HepG2 (cell line): ENCODE data around the gene OSGEPL1. TPM values are rescaled to one million over a fixed set of nuclear protein-coding genes. Genes with fewer than 3 reads are reported as not detected.
A peak's percentile ranks its signal among the peaks of the same experiment; 100 is the strongest.

Experiments used
- ETV6 ChIP-seq: sonication (generic); formaldehyde crosslinking; conservative IDR thresholded peaks from 2 replicates; pipeline ENCODE4 v1.4.0; 2020; ENCODE audit warnings: missing genetic modification reagents
- FOXK2 ChIP-seq: fragments of 450-650 bp; IDR thresholded peaks from 2 replicates; pipeline ENCODE4 v1.6.1; 2016
- HDAC2 ChIP-seq: sonication (generic); formaldehyde crosslinking; IDR thresholded peaks from 2 replicates; pipeline ENCODE4 v1.4.0; 2020; ENCODE audit warnings: missing genetic modification reagents
- NONO ChIP-seq, 2 experiments: fragments of 450-650 bp in 1 of 2; sonication (generic) in 1 of 2; formaldehyde crosslinking in 1 of 2; IDR thresholded peaks in 1 of 2; conservative IDR thresholded peaks in 1 of 2; 2 replicates each; pipeline versions ENCODE4 v1.6.1 to v1.8.0; 2017 to 2022; ENCODE audit warnings: mild to moderate bottlenecking in 1 of 2, missing genetic modification reagents in 1 of 2, moderate library complexity in 1 of 2
- RBM39 ChIP-seq: fragments of 200-400 bp; formaldehyde crosslinking; IDR thresholded peaks from one replicate; pipeline ENCODE4 v1.6.1; 2018; ENCODE audit warnings: antibody characterized with exemption, mild to moderate bottlenecking, low read depth, low read length; ENCODE audit not compliant: poor library complexity, severe bottlenecking
- RELA ChIP-seq: sonication (generic); formaldehyde crosslinking; IDR thresholded peaks from 2 replicates; pipeline ENCODE4 v1.4.0; 2020; ENCODE audit warnings: missing genetic modification reagents
- SATB2 ChIP-seq: sonication (generic); formaldehyde crosslinking; IDR thresholded peaks from 2 replicates; pipeline ENCODE4 v1.5.0; 2020; ENCODE audit warnings: missing genetic modification reagents
- THAP11 ChIP-seq: IDR thresholded peaks from 2 replicates; pipeline ENCODE4 v1.6.1; 2016; ENCODE audit warnings: missing biosample characterization, missing genetic modification reagents
- TRIM24 ChIP-seq: sonication (generic); formaldehyde crosslinking; IDR thresholded peaks from 2 replicates; pipeline ENCODE4 v1.8.0; 2022; ENCODE audit warnings: mild to moderate bottlenecking, missing genetic modification reagents
- TSC22D2 ChIP-seq: sonication (generic); formaldehyde crosslinking; IDR thresholded peaks from 2 replicates; pipeline ENCODE4 v1.5.1; 2020; ENCODE audit warnings: missing genetic modification reagents, mild to moderate bottlenecking, borderline replicate concordance
- ZEB1 ChIP-seq: IDR thresholded peaks from 2 replicates; pipeline ENCODE4 v1.6.1; 2012; ENCODE audit warnings: mild to moderate bottlenecking, low read depth, inconsistent platforms; ENCODE audit not compliant: insufficient replicate concordance
- ZFYVE20 ChIP-seq: sonication (generic); formaldehyde crosslinking; IDR thresholded peaks from 2 replicates; pipeline ENCODE4 v1.8.0; 2023; ENCODE audit warnings: low read depth, mild to moderate bottlenecking, moderate library complexity, missing genetic modification reagents, borderline replicate concordance
- ZNF570 ChIP-seq: sonication (generic); formaldehyde crosslinking; IDR thresholded peaks from 2 replicates; pipeline ENCODE4 v1.4.0; 2020; ENCODE audit warnings: mild to moderate bottlenecking, missing genetic modification reagents, borderline replicate concordance
- ZNF615 ChIP-seq: sonication (generic); formaldehyde crosslinking; IDR thresholded peaks from 2 replicates; pipeline ENCODE4 v1.5.0; 2020; ENCODE audit warnings: mild to moderate bottlenecking, missing genetic modification reagents, borderline replicate concordance
- ZNF616 ChIP-seq: sonication (generic); formaldehyde crosslinking; IDR thresholded peaks from 2 replicates; pipeline ENCODE4 v1.5.0; 2020; ENCODE audit warnings: low read depth, mild to moderate bottlenecking, missing genetic modification reagents
- ZNF75D ChIP-seq: sonication (generic); formaldehyde crosslinking; IDR thresholded peaks from 2 replicates; pipeline ENCODE4 v1.8.1; 2023; ENCODE audit warnings: missing genetic modification reagents, mild to moderate bottlenecking, borderline replicate concordance
- polyA plus RNA-seq, 8 experiments: library from polyadenylated mRNA; depleted of rRNA in 3 of 8; stranded (reverse) in 7 of 8; unstranded in 1 of 8; fragments of >200 nt; fragmentation: Illumina TruSeq in 4 of 8; extraction: Trizol in 4 of 8; gene quantifications; 2 replicates each; pipeline versions ENCODE4 v1.2.1 to v1.2.3, GENCODE V29; 2011 to 2016; ENCODE audit warnings: low read depth in 4 of 8, missing spikeins in 1 of 8, mixed read lengths in 1 of 8; ENCODE audit not compliant: insufficient read depth in 1 of 8
- total RNA-seq, 5 experiments: library from RNA; depleted of rRNA; stranded (reverse); fragments of >200 nt; fragmentation: Illumina TruSeq; extraction: Trizol; gene quantifications; 2 replicates each; pipeline ENCODE4 v1.2.3, GENCODE V29; 2016; ENCODE audit warnings: low read depth in 1 of 5
- TF ChIP-seq, protein P1 (sequence below): IDR thresholded peaks from 2 replicates; pipeline ENCODE4 v1.6.1; 2016; ENCODE audit warnings: low read depth, borderline replicate concordance
- TF ChIP-seq, protein P2 (sequence below): sonication (generic); formaldehyde crosslinking; IDR thresholded peaks from 2 replicates; pipeline ENCODE4 v1.5.0; 2020; ENCODE audit warnings: mild to moderate bottlenecking, missing genetic modification reagents
- TF ChIP-seq, protein P3 (sequence below): sonication (generic); formaldehyde crosslinking; IDR thresholded peaks from 2 replicates; pipeline ENCODE4 v1.4.0; 2020; ENCODE audit warnings: missing genetic modification reagents, borderline replicate concordance
- TF ChIP-seq, protein P4 (sequence below): sonication (generic); formaldehyde crosslinking; IDR thresholded peaks from 2 replicates; pipeline ENCODE4 v1.5.0; 2020; ENCODE audit warnings: missing genetic modification reagents, mild to moderate bottlenecking, borderline replicate concordance

The OSGEPL1 gene
- total and polyA plus RNA-seq, 2 of the 13 experiments (the other 11 are each of a cell fraction or from before 2014, with no cell fraction given): 10.2 to 10.8 TPM

DNA sequence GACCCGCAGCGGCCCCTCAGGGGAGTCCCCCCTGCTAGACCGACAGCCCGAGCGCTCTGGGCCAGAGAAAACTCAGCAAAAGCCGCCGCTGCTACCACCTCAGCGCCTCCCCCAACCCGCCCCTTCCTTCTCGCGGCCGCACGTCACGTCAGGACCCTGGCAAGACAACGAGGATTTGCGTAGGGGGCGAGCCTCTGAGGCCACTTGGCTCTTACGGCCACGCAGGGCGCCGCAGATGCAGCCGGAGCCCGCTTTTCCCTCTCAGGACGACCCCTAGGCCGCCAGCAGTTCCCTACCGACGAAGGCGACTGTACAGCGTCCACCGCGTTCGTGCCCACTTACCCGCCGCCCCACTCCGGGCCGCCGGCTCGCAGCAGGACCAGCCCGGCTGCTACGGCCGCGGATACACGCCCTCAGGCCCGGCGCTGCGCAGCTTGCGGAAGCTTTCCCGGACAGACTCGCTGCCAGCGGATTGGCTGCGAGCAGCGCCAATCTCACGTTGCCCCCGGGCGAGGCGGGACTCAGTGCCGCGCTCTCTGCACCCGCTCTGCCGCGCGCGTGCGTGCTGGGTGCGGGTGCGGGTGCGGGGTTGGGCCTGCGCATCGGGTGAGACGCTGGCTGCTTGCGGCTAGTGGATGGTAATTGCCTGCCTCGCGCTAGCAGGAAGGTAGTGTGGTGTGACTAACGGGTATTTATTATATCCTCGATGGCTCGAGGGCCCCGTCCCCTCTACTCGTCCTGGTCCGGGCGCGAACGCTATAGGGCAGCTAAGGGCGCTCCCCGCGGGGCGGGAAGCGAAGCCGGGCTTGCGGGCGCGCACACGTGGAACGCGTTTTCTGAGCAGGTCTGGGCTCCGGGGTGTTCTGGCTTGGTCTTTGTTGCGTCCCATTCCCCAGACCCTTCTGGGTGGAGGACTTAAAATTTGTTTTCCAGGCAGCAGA lies 21.6 kb upstream of the OSGEPL1 start, which contains the start of the genes ORMDL1 and PMS1 (continued):
- TF ChIP-seq ZNF75D (CRISPR knock-in tag) (no peak), HDAC2 (CRISPR knock-in tag) (peak; percentile 80), NONO (IDR thresholded peaks at IDR 0.05) (no peak), NONO (CRISPR knock-in tag; conservative IDR thresholded peaks at IDR 0.05) (peak; percentile 97), ZFYVE20 (CRISPR knock-in tag) (no peak; the same call in 1 of the 2 replicates), RELA (CRISPR knock-in tag) (0 out of 2 replicates have a peak, but pooled peaks have one; percentile 43), ZNF616 (CRISPR knock-in tag) (peak; percentile 80; the same call in 1 of the 2 replicates), RBM39 (peak; percentile 95), TSC22D2 (CRISPR knock-in tag) (peak; percentile 90; the same call in 1 of the 2 replicates), FOXK2 (peak; percentile 32; the same call in 1 of the 2 replicates), SATB2 (CRISPR knock-in tag) (0 out of 2 replicates have a peak, but pooled peaks have one; percentile 82), ZNF570 (no peak; the same call in 1 of the 2 replicates), TRIM24 (CRISPR knock-in tag) (no peak), THAP11 (CRISPR knock-in tag) (peak; percentile 86), ETV6 (peak; percentile 39), ZEB1 (no peak), ZNF615 (CRISPR knock-in tag) (peak; percentile 87; the same call in 1 of the 2 replicates)
- TF ChIP-seq, protein P1, sequence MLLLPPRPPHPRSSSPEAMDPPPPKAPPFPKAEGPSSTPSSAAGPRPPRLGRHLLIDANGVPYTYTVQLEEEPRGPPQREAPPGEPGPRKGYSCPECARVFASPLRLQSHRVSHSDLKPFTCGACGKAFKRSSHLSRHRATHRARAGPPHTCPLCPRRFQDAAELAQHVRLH (CRISPR knock-in tag): peak; percentile 93; the same call in 1 of the 2 replicates
- TF ChIP-seq, protein P2, sequence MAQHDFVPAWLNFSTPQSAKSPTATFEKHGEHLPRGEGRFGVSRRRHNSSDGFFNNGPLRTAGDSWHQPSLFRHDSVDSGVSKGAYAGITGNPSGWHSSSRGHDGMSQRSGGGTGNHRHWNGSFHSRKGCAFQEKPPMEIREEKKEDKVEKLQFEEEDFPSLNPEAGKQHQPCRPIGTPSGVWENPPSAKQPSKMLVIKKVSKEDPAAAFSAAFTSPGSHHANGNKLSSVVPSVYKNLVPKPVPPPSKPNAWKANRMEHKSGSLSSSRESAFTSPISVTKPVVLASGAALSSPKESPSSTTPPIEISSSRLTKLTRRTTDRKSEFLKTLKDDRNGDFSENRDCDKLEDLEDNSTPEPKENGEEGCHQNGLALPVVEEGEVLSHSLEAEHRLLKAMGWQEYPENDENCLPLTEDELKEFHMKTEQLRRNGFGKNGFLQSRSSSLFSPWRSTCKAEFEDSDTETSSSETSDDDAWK: no peak
- TF ChIP-seq, protein P3, sequence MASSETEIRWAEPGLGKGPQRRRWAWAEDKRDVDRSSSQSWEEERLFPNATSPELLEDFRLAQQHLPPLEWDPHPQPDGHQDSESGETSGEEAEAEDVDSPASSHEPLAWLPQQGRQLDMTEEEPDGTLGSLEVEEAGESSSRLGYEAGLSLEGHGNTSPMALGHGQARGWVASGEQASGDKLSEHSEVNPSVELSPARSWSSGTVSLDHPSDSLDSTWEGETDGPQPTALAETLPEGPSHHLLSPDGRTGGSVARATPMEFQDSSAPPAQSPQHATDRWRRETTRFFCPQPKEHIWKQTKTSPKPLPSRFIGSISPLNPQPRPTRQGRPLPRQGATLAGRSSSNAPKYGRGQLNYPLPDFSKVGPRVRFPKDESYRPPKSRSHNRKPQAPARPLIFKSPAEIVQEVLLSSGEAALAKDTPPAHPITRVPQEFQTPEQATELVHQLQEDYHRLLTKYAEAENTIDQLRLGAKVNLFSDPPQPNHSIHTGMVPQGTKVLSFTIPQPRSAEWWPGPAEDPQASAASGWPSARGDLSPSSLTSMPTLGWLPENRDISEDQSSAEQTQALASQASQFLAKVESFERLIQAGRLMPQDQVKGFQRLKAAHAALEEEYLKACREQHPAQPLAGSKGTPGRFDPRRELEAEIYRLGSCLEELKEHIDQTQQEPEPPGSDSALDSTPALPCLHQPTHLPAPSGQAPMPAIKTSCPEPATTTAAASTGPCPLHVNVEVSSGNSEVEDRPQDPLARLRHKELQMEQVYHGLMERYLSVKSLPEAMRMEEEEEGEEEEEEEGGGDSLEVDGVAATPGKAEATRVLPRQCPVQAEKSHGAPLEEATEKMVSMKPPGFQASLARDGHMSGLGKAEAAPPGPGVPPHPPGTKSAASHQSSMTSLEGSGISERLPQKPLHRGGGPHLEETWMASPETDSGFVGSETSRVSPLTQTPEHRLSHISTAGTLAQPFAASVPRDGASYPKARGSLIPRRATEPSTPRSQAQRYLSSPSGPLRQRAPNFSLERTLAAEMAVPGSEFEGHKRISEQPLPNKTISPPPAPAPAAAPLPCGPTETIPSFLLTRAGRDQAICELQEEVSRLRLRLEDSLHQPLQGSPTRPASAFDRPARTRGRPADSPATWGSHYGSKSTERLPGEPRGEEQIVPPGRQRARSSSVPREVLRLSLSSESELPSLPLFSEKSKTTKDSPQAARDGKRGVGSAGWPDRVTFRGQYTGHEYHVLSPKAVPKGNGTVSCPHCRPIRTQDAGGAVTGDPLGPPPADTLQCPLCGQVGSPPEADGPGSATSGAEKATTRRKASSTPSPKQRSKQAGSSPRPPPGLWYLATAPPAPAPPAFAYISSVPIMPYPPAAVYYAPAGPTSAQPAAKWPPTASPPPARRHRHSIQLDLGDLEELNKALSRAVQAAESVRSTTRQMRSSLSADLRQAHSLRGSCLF (CRISPR knock-in tag): 0 out of 2 replicates have a peak, but pooled peaks have one; percentile 12
- TF ChIP-seq, protein P4, sequence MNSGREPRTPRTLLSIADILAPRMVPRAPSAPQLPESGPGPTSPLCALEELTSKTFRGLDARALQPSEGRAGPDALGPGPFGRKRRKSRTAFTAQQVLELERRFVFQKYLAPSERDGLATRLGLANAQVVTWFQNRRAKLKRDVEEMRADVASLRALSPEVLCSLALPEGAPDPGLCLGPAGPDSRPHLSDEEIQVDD (CRISPR knock-in tag): 0 out of 2 replicates have a peak, but pooled peaks have one; percentile 12
